HT-29 (cell line): ENCODE results near the gene TBPL2. TPM values are rescaled to one million over a fixed set of nuclear protein-coding genes. Genes with fewer than 3 reads are reported as not detected.

Experiments used
- DNase-seq: peaks from one replicate; pipeline ENCODE4 v3.0.0-alpha.2; 2015; ENCODE audit warnings: low spot score
- small RNA-seq: library from RNA; depleted of rRNA; stranded (forward); fragments of <200 nt; gene quantifications from one replicate; pipeline ENCODE3, GENCODE V24; 2014
- total RNA-seq: library from RNA; depleted of rRNA; stranded (reverse); fragments of >200 nt; shearing (Covaris generic); gene quantifications from 2 replicates; pipeline ENCODE4 v1.2.3, GENCODE V29; 2014; rRNA removed

Gene TBPL2
- total RNA-seq, 1 experiment from 2014 or later = not detected

GRCh38 chr14:55366271-55366670 is 74.1 kb downstream of the TBPL2 start:
- DNase-seq = no peak

Small RNAs within 50 kb of the gene (small RNA-seq; reads per million reads assigned to genes)
- not detected for gene AL356801.1

Other genes starting within 250 kb of the TBPL2 start
- 12.7 and 14.1 TPM in 2 replicates for gene DLGAP5, start 249.0 kb downstream of the TBPL2 start, total RNA-seq
- gene FBXO34, start 169.2 kb downstream of the TBPL2 start, total RNA-seq = 9.9 and 10.7 TPM in 2 replicates
- gene ATG14, start 28.8 kb downstream of the TBPL2 start, total RNA-seq = 3.1 and 3.5 TPM in 2 replicates
- 22.6 and 25.1 TPM in 2 replicates for gene KTN1, start 139.6 kb upstream of the TBPL2 start, total RNA-seq